Transverse colon (tissue), 4 donors: Measurements from ENCODE around the gene EPB41L1. TPM values are rescaled to one million over a fixed set of nuclear protein-coding genes. Genes with fewer than 3 reads are reported as not detected.

Experiments used
- DNase-seq: peaks from one replicate; pipeline ENCODE4 v3.0.0-alpha.2; 2019
- H3K27ac ChIP-seq, 4 donors: fragments of 200-600 bp; sonication (generic); 2 replicates each; pipeline ENCODE4 v1.5.1; 2016 to 2018; ENCODE audit warnings: inconsistent platforms in 4 of 4
- H3K27me3 ChIP-seq: fragments of 200-600 bp; sonication (generic); 2 replicates; pipeline ENCODE4 v1.5.1; 2017; ENCODE audit warnings: inconsistent platforms
- H3K36me3 ChIP-seq, 4 donors: fragments of 200-600 bp; sonication (generic); 2 replicates each; pipeline ENCODE4 v1.5.1; 2017 to 2019; ENCODE audit warnings: inconsistent platforms in 4 of 4
- H3K4me1 ChIP-seq, 4 donors: fragments of 200-600 bp; sonication (generic); 2 replicates each; pipeline ENCODE4 v1.5.1; 2017 to 2020; ENCODE audit warnings: inconsistent platforms in 4 of 4
- H3K4me3 ChIP-seq, 4 donors: fragments of 200-600 bp; sonication (generic); 1 replicate in 1 of 4; 2 replicates in 3 of 4; pipeline versions ENCODE4 v1.5.1 to v1.6.1; 2017 to 2019; ENCODE audit warnings: inconsistent platforms in 4 of 4
- H3K9me3 ChIP-seq, 2 donors: fragments of 200-600 bp; sonication (generic); 2 replicates each; pipeline ENCODE4 v1.5.1; 2017 to 2019; ENCODE audit warnings: inconsistent platforms in 2 of 2
- CTCF ChIP-seq, 5 experiments: fragments of 200-600 bp in 3 of 5; fragments of 450-650 bp in 2 of 5; sonication (generic) in 3 of 5; IDR thresholded peaks; 1 replicate in 2 of 5; 2 replicates in 3 of 5; pipeline ENCODE4 v1.5.1; 2016 to 2017; ENCODE audit warnings: antibody characterized with exemption in 5 of 5, inconsistent platforms in 3 of 5, mild to moderate bottlenecking in 2 of 5, moderate library complexity in 1 of 5
- EP300 ChIP-seq: sonication (generic); formaldehyde crosslinking; IDR thresholded peaks from one replicate; pipeline ENCODE4 v1.6.1; 2017; ENCODE audit warnings: antibody characterized with exemption, low read depth
- POLR2A ChIP-seq: fragments of 450-650 bp; IDR thresholded peaks from one replicate; pipeline ENCODE4 v1.6.1; 2016; ENCODE audit warnings: antibody characterized with exemption, mild to moderate bottlenecking, moderate library complexity
- POLR2AphosphoS5 ChIP-seq, 3 donors: sonication (generic); formaldehyde crosslinking; IDR thresholded peaks; one replicate each; pipeline ENCODE4 v1.6.1; 2016; ENCODE audit warnings: antibody characterized with exemption in 3 of 3
- WGBS, 2 donors: methylation state at CpG; one replicate each; pipeline ENCODE4 v1.1.5; 2018; ENCODE audit warnings: low coverage in 1 of 2; 5-methylcytosine and 5-hydroxymethylcytosine counted together
- in situ Hi-C, 4 donors: fragments of 200-750 bp; cut with MboI; loops; one replicate each; pipeline versions ENCODE4 v1.15.0 to v1.15.1; 2017; ENCODE audit warnings: low sequenced_read_pairs in 3 of 4, low pct_ligation_motif_present in 1 of 4, low pct_unique_long_range_greater_than_20kb in 1 of 4
- intact Hi-C: fragments of 100-400 bp; cut with DNase I; formaldehyde crosslinking; loops from one replicate; pipeline ENCODE4 v1.15.1; 2023; ENCODE audit warnings: low total_unique reads
- total RNA-seq, 4 donors: library from RNA; depleted of rRNA; stranded (reverse); fragments of >200 nt; gene quantifications; one replicate each; pipeline ENCODE4 v1.1.0, GENCODE V29; 2016

The EPB41L1 gene
- total RNA-seq, 4 donors from 2014 or later: 36.4 to 167 (median 79.4) TPM

DNA sequence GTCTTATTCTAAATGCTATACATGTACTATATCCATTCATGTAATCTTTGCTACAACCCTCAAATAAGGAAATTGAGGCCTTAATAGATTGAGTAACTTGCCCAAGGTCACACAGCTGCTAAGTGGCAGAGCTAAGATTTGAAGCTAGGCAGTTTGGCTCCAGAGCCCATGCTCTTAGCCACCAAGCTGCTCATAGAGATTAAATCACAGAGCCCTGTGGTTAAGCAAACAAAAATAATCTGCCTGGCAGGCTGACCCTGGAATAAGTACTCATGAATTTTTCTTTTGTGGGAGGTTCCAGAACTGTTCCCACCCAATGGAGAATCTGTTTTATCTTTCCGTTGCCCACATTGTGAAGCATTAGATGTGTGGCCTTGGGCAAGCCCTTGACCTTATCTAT, 89.2 kb downstream of the EPB41L1 start:
- no peak overlapping the region for H3K27ac ChIP-seq
- in situ Hi-C loops: no loop called here
- no peaks in the 10 kb centered on the region for H3K4me1 ChIP-seq
- H3K27me3 ChIP-seq: no peaks in the 10 kb centered on the region
- 89 to 100% methylated on average over 1 of the region's 1 CpG for WGBS, 2 donors
- H3K4me3 ChIP-seq: no peak overlapping the region
- intact Hi-C loops: no loop called here
- H3K9me3 ChIP-seq: no peaks in the 10 kb centered on the region
- H3K36me3 ChIP-seq: peaks cover 0 to 51% (median 19%) of the 10 kb centered on the region in 4 donors
- TF ChIP-seq CTCF (IDR thresholded peaks at IDR 0.05) (no peak), POLR2AphosphoS5 (IDR thresholded peaks at IDR 0.05) (no peak), POLR2A (no peak), EP300 (no peak)
- no peak for DNase-seq

DNA sequence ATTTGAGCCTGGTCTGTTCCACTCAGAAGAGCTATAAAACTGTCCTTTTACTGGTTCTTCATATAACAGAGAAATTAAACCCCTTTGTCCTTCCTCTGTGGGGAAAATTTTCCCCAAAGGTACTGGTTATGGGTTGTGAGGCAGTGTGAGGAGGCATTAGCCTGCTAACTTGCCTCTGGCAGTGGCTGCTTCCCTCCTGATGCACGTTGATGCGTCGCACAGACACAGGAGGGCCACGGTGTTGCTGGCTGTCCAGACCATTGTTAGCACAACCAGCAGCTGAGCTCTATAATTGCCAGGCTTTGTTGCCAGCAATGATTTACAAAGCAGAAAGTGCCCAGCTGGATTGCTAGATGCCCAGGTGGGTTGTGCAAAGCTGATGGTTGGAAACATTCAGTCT, 91.9 kb downstream of the EPB41L1 start:
- Histone ChIP-seq H3K27ac (no peak overlapping the region), H3K27me3 (no peaks in the 10 kb centered on the region), H3K36me3 (peaks cover 0 to 46% (median 21%) of the 10 kb centered on the region in 4 donors), H3K9me3 (no peaks in the 10 kb centered on the region), H3K4me3 (no peak overlapping the region), H3K4me1 (no peaks in the 10 kb centered on the region)
- DNase-seq: no peak
- intact Hi-C loops: no loop called here
- in situ Hi-C loops: no loop called here
- TF ChIP-seq EP300 (no peak), POLR2AphosphoS5 (IDR thresholded peaks at IDR 0.05) (no peak), CTCF (IDR thresholded peaks at IDR 0.05) (no peak), POLR2A (no peak)
- 97% methylated on average over 4 of the region's 4 CpGs; no CpG with 5 or more reads in 1 of the 2 donors for WGBS, 2 donors

DNA sequence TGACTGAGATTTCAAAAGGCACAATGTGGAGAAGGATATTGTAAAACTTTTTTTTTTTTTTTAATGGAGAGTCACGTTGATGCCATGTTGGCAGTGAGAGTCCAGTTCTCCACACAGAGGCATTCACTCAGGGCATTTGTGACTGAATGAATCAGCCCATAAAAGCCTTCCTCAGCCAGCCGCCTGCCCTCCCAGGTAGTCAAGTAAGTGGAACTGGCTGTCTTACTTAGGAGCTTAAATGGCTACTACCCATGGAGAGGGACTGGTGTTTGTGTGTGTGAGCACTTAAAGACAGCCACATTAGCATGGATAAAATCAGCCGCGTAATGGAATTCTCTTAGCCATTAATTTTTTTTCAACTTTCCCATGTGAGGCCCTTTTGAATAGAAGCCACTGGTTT, 94.3 kb downstream of the EPB41L1 start:
- Histone ChIP-seq H3K27ac (no peak overlapping the region), H3K4me3 (no peak overlapping the region), H3K9me3 (no peaks in the 10 kb centered on the region), H3K4me1 (no peaks in the 10 kb centered on the region), H3K27me3 (no peaks in the 10 kb centered on the region), H3K36me3 (peaks cover 0 to 41% (median 19%) of the 10 kb centered on the region in 4 donors)
- TF ChIP-seq POLR2A (no peak), POLR2AphosphoS5 (IDR thresholded peaks at IDR 0.05) (no peak), CTCF (IDR thresholded peaks at IDR 0.05) (no peak), EP300 (no peak)
- no peak for DNase-seq
- in situ Hi-C loops (no loop called here), intact Hi-C loops (no loop called here)
- WGBS, 2 donors: 73 to 100% methylated on average over 2 to 4 of the region's 4 CpGs

GRCh38 chr20:36249450-36249849, 94.9 kb downstream of the EPB41L1 start:
- H3K36me3 ChIP-seq: peaks cover 0 to 38% (median 18%) of the 10 kb centered on the region in 4 donors
- no peaks in the 10 kb centered on the region for H3K27me3 ChIP-seq
- TF ChIP-seq POLR2A (no peak), CTCF (IDR thresholded peaks at IDR 0.05) (no peak), EP300 (no peak), POLR2AphosphoS5 (IDR thresholded peaks at IDR 0.05) (no peak)
- H3K27ac ChIP-seq: no peak overlapping the region
- whole genome bisulfite sequencing, 2 donors: 74 to 80% methylated on average over 3 of the region's 3 CpGs
- intact Hi-C loops: no loop called here
- in situ Hi-C loops: no loop called here
- no peak overlapping the region for H3K4me3 ChIP-seq
- no peak for DNase-seq
- no peaks in the 10 kb centered on the region for H3K9me3 ChIP-seq
- no peaks in the 10 kb centered on the region for H3K4me1 ChIP-seq
